GM23338 (cell line): ENCODE results near the gene IMPA2. TPM values are rescaled to one million over a fixed set of nuclear protein-coding genes. Genes with fewer than 3 reads are reported as not detected.
A peak's percentile ranks its signal among the peaks of the same experiment; 100 is the strongest.

Experiments
- ATAC-seq: fragments of 200-7000 bp; cut with Tn5 transposase; 3 replicates; pipeline ENCODE4 v1.9.1; 2020
- DNase-seq: peaks from one replicate; pipeline ENCODE4 v3.0.0-alpha.2; 2015; ENCODE audit warnings: low spot score
- H2AFZ ChIP-seq: fragments of 200-600 bp; sonication (generic); 2 replicates; pipeline ENCODE4 v1.8.0; 2016; ENCODE audit warnings: antibody characterized with exemption, mild to moderate bottlenecking, moderate library complexity
- H3F3A ChIP-seq: fragments of 200-600 bp; sonication (generic); replicated peaks from 2 replicates; pipeline ENCODE4 v1.8.0; 2017; ENCODE audit warnings: antibody characterized with exemption, mixed run types, low read depth
- H3K27ac ChIP-seq: fragments of 200-600 bp; sonication (generic); 2 replicates; pipeline ENCODE4 v1.6.1; 2016; ENCODE audit warnings: low read depth
- H3K27me3 ChIP-seq: fragments of 200-600 bp; sonication (generic); 2 replicates; pipeline ENCODE4 v1.8.0; 2016; ENCODE audit warnings: mild to moderate bottlenecking, mixed run types, moderate library complexity; ENCODE audit not compliant: insufficient read depth
- H3K36me3 ChIP-seq: fragments of 200-600 bp; sonication (generic); 2 replicates; pipeline ENCODE4 v1.8.0; 2016; ENCODE audit warnings: mild to moderate bottlenecking; ENCODE audit not compliant: insufficient read depth
- H3K4me1 ChIP-seq: fragments of 200-600 bp; sonication (generic); 2 replicates; pipeline ENCODE4 v1.8.0; 2016; ENCODE audit warnings: mild to moderate bottlenecking, moderate library complexity; ENCODE audit not compliant: insufficient read depth
- H3K4me2 ChIP-seq: fragments of 200-600 bp; sonication (generic); 2 replicates; pipeline ENCODE4 v1.7.1; 2017; ENCODE audit warnings: mixed run types
- H3K4me3 ChIP-seq: fragments of 200-600 bp; sonication (generic); 2 replicates; pipeline ENCODE4 v1.6.1; 2016; ENCODE audit warnings: mixed run types
- H3K79me2 ChIP-seq: fragments of 200-600 bp; sonication (generic); replicated peaks from 2 replicates; pipeline ENCODE4 v1.8.0; 2017; ENCODE audit warnings: mild to moderate bottlenecking; ENCODE audit not compliant: insufficient read depth
- H3K9me2 ChIP-seq: fragments of 200-600 bp; sonication (generic); 2 replicates; pipeline ENCODE4 v1.8.0; 2017; ENCODE audit not compliant: insufficient read depth
- H4K20me1 ChIP-seq: fragments of 200-600 bp; sonication (generic); replicated peaks from 2 replicates; pipeline ENCODE4 v1.8.0; 2017; ENCODE audit warnings: mild to moderate bottlenecking; ENCODE audit not compliant: insufficient read depth
- H3K27ac Mint-ChIP-seq: 2 replicates; pipeline ENCODE4 v1.8.0; 2020; ENCODE audit warnings: inconsistent platforms, mild to moderate bottlenecking, moderate library complexity, mixed read lengths
- H3K27me3 Mint-ChIP-seq: 3 replicates; pipeline ENCODE4 v1.8.0; 2022; ENCODE audit warnings: low read depth, mild to moderate bottlenecking, moderate library complexity, mixed read lengths, inconsistent platforms; ENCODE audit not compliant: insufficient read depth, poor library complexity
- H3K36me3 Mint-ChIP-seq: 3 replicates; pipeline ENCODE4 v1.8.0; 2021; ENCODE audit warnings: low read depth, mild to moderate bottlenecking, inconsistent platforms, moderate library complexity, mixed read lengths
- H3K4me1 Mint-ChIP-seq: 3 replicates; pipeline ENCODE4 v1.8.0; 2020; ENCODE audit warnings: mild to moderate bottlenecking, inconsistent platforms, mixed read lengths
- H3K4me3 Mint-ChIP-seq: 3 replicates; pipeline ENCODE4 v1.8.0; 2021; ENCODE audit warnings: moderate library complexity, mild to moderate bottlenecking, inconsistent platforms, mixed read lengths
- H3K9me3 Mint-ChIP-seq: 3 replicates; pipeline ENCODE4 v1.8.0; 2020; ENCODE audit warnings: moderate library complexity, mild to moderate bottlenecking, inconsistent platforms, mixed read lengths
- ETS1 ChIP-seq: IDR thresholded peaks from 2 replicates; pipeline ENCODE4 v1.6.1; 2016; ENCODE audit warnings: antibody characterized with exemption
- NANOG ChIP-seq: IDR thresholded peaks from 2 replicates; pipeline ENCODE4 v1.6.1; 2016; ENCODE audit warnings: antibody characterized with exemption, borderline replicate concordance
- POLR2AphosphoS5 ChIP-seq: IDR thresholded peaks from 2 replicates; pipeline ENCODE4 v1.6.1; 2016; ENCODE audit warnings: antibody characterized with exemption, low read depth
- ZNF114 ChIP-seq: fragments of 250-450 bp; sonication (Bioruptor Pico); IDR thresholded peaks from 2 replicates; pipeline ENCODE4 v1.5.0; 2020; ENCODE audit warnings: mild to moderate bottlenecking, moderate library complexity
- ZNF331 ChIP-seq: fragments of 250-450 bp; sonication (Bioruptor Pico); IDR thresholded peaks from 2 replicates; pipeline ENCODE4 v1.5.0; 2020; ENCODE audit warnings: low read depth, mild to moderate bottlenecking, moderate library complexity
- polyA plus RNA-seq: library from polyadenylated mRNA; unstranded; fragments of >200 nt; fragmentation: Nextera tagmentation; extraction: Ambion mirVana; gene quantifications from 2 replicates; pipeline ENCODE4 v1.2.1, GENCODE V29; 2016
- total RNA-seq: library from RNA; depleted of rRNA; stranded (reverse); fragments of >200 nt; shearing (Covaris generic); gene quantifications from 2 replicates; pipeline ENCODE4 v1.2.3, GENCODE V29; 2014
- TF ChIP-seq, protein P1 (sequence below), 2 experiments: fragments of 200-600 bp in 1 of 2; sonication (generic) in 1 of 2; conservative IDR thresholded peaks; 2 replicates each; pipeline versions ENCODE4 v1.5.1 to v1.6.1; 2016 to 2017; ENCODE audit warnings: antibody characterized with exemption in 2 of 2, low read depth in 2 of 2, mild to moderate bottlenecking in 2 of 2, moderate library complexity in 1 of 2

Gene IMPA2
- total and polyA plus RNA-seq, 2 experiments from 2014 or later: 50.4 to 122 TPM

- Histone ChIP-seq H3K79me2 (no peaks in the 10 kb centered on the region), H2AFZ (no peak overlapping the region)
- H3K27ac Mint-ChIP-seq: no peak overlapping the region
Measured at GRCh38 chr18:11932393-11932792, 48.9 kb upstream of the IMPA2 start.

GRCh38 chr18:11937874-11938478 is 43.3 kb upstream of the IMPA2 start:
- Histone ChIP-seq H2AFZ (no peak overlapping the region), H3K4me1 (no peaks in the 10 kb centered on the region), H3K79me2 (no peaks in the 10 kb centered on the region), H3F3A (no peaks in the 10 kb centered on the region), H3K9me2 (no peaks in the 10 kb centered on the region), H3K27ac (no peak overlapping the region), H3K36me3 (no peaks in the 10 kb centered on the region), H3K27me3 (no peaks in the 10 kb centered on the region), H4K20me1 (no peaks in the 10 kb centered on the region), H3K4me2 (no peak overlapping the region), H3K4me3 (no peak overlapping the region)
- no peak overlapping the region for H3K27ac Mint-ChIP-seq
- ATAC-seq (peak; percentile 81), DNase-seq (peak; percentile 83)
- H3K9me3 Mint-ChIP-seq: no peaks in the 10 kb centered on the region
- H3K4me3 Mint-ChIP-seq: no peak overlapping the region
- TF ChIP-seq ETS1: no peak
- TF ChIP-seq, protein P1, sequence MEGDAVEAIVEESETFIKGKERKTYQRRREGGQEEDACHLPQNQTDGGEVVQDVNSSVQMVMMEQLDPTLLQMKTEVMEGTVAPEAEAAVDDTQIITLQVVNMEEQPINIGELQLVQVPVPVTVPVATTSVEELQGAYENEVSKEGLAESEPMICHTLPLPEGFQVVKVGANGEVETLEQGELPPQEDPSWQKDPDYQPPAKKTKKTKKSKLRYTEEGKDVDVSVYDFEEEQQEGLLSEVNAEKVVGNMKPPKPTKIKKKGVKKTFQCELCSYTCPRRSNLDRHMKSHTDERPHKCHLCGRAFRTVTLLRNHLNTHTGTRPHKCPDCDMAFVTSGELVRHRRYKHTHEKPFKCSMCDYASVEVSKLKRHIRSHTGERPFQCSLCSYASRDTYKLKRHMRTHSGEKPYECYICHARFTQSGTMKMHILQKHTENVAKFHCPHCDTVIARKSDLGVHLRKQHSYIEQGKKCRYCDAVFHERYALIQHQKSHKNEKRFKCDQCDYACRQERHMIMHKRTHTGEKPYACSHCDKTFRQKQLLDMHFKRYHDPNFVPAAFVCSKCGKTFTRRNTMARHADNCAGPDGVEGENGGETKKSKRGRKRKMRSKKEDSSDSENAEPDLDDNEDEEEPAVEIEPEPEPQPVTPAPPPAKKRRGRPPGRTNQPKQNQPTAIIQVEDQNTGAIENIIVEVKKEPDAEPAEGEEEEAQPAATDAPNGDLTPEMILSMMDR (conservative IDR thresholded peaks at IDR 0.05; ENCODE audit: low read depth in 2 of 2): peak; percentile 85 to 92
- no peak for TF ChIP-seq ZNF331 (CRISPR knock-in tag)
- peaks cover 8% of the 10 kb centered on the region for H3K4me1 Mint-ChIP-seq
- H3K27me3 Mint-ChIP-seq: peaks cover 2% of the 10 kb centered on the region
- no peaks in the 10 kb centered on the region for H3K36me3 Mint-ChIP-seq

More at GRCh38 chr18:11932393-11932792, 48.9 kb upstream of the IMPA2 start:
- Mint-ChIP-seq H3K36me3 (no peaks in the 10 kb centered on the region), H3K4me1 (no peaks in the 10 kb centered on the region; the same call in 2 of the 3 replicates), H3K9me3 (no peaks in the 10 kb centered on the region), H3K4me3 (no peak overlapping the region), H3K27me3 (no peaks in the 10 kb centered on the region)
- Histone ChIP-seq H4K20me1 (no peaks in the 10 kb centered on the region), H3K4me2 (no peak overlapping the region), H3K27me3 (no peaks in the 10 kb centered on the region), H3K4me3 (no peak overlapping the region), H3K27ac (no peak overlapping the region), H3K36me3 (no peaks in the 10 kb centered on the region), H3K9me2 (no peaks in the 10 kb centered on the region), H3F3A (no peaks in the 10 kb centered on the region), H3K4me1 (no peaks in the 10 kb centered on the region)
- no peak for ATAC-seq
- TF ChIP-seq NANOG (no peak), ZNF114 (no peak), POLR2AphosphoS5 (no peak)
- TF ChIP-seq, protein P1 (conservative IDR thresholded peaks at IDR 0.05; ENCODE audit: low read depth in 2 of 2): no peak
- DNase-seq: no peak
